ENCODE data around the gene ZCCHC14. TPM values are rescaled to one million over a fixed set of nuclear protein-coding genes. Genes with fewer than 3 reads are reported as not detected.
"Not testable (repeated sequence)": the region's sequence is repeated elsewhere in the genome, so short reads cannot be mapped to it uniquely, and the experiment has no call there.

Gene ZCCHC14
- total RNA-seq, 1 donor from 2014 or later = 20.1 TPM

GRCh38 chr16:87525352-87525751 is 32.5 kb upstream of the ZCCHC14 start:
- no peak for DNase-seq (ENCODE audit: extremely low read depth, low read depth, low spot score)

DNA sequence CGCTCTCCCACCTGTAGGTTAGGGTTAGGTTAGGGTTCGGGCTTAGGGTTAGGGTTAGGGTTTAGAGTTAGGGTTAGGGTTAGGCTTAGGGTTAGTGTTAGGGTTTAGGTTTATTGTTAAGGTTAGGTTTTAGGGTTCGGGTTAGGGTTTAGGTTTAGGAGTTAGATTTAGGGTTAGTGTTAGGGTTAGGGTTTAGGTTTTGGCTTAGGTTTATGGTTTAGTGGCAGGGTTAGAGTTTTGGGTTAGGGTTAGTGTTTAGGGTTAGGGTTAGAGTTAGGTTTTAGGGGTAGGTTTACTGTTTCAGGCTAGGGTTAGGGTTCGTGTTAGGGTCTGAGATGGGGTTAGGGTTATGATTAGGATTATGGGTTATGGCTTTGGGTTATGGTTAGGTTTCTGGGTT is 31.6 kb upstream of the ZCCHC14 start:
- DNase-seq (ENCODE audit: extremely low read depth, low read depth, low spot score) = no peak

DNA sequence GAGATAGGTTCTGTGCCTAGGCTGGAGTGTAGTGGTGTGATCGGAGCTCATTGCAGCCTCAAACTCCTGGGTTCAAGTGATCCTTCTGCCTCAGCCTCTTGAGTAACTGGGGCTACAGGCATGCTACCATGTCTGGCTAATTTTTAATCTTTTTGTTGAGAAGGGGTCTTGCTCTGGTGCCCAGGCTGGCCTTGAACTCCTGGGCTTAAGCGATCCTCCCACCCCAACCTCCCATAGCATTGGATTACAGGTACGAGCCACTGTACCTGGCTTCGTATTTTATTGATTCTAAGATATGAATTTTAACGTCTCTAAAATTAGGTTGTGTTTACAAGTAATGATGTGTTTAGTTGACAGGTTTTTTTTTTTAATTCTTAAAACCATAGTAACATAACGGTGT is 30.8 kb upstream of the ZCCHC14 start:
- DNase-seq (ENCODE audit: extremely low read depth, low read depth, low spot score) = not testable (repeated sequence)

DNA sequence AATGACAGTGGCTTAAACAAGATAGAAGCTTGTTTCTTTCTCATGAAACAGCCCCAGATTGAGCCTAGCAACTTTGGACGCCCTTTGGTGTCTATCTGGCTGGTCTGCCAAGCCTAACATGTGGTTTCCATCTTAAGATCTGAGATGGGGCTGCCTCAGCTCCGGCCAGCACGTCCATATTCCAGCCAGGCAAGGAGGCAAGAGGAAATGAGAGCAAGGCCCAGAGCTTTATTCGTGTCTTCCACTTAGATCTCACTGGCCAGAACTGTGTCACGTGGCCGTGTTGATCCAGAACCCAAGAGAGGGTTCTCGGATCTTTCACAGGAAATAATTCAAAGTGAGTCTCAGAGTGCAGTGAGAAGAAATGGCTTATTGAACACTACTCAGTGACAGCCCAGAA is 28.9 kb upstream of the ZCCHC14 start:
- not testable (repeated sequence) for DNase-seq (ENCODE audit: extremely low read depth, low read depth, low spot score)

- DNase-seq (ENCODE audit: extremely low read depth, low read depth, low spot score) = not testable (repeated sequence)
Measured at GRCh38 chr16:87519170-87519569, 26.3 kb upstream of the ZCCHC14 start.

DNA sequence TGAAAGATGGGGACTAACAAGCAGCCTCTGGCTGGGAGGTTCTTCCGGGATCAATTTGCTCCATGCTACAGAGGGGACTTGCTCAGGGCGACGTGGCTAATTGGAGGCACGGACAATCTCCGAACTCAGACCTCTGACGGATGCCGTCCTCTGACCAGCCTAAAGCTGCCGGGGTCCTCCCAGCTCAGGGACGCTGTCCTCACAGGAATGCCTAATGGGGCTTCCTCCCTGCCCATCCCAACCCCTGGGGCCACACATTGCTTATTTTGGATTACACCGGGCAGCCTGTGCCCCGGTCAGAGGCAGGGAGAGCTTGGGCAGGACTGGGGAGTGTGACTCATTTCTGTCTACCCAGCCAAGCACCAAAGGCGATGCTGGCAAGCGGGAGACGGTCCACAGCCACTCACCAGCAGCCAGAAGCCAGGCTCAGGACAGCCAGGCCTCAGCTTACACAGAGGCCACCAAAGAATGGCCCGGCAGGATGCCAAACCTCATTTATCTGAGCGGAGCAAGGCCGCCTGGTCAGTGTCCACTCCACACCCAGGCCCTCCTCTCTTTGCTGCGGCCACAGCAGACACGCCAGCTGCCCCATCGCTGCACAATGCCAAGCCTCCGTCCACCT is 25.7 kb upstream of the ZCCHC14 start:
- not testable (repeated sequence) for DNase-seq (ENCODE audit: extremely low read depth, low read depth, low spot score)

DNA sequence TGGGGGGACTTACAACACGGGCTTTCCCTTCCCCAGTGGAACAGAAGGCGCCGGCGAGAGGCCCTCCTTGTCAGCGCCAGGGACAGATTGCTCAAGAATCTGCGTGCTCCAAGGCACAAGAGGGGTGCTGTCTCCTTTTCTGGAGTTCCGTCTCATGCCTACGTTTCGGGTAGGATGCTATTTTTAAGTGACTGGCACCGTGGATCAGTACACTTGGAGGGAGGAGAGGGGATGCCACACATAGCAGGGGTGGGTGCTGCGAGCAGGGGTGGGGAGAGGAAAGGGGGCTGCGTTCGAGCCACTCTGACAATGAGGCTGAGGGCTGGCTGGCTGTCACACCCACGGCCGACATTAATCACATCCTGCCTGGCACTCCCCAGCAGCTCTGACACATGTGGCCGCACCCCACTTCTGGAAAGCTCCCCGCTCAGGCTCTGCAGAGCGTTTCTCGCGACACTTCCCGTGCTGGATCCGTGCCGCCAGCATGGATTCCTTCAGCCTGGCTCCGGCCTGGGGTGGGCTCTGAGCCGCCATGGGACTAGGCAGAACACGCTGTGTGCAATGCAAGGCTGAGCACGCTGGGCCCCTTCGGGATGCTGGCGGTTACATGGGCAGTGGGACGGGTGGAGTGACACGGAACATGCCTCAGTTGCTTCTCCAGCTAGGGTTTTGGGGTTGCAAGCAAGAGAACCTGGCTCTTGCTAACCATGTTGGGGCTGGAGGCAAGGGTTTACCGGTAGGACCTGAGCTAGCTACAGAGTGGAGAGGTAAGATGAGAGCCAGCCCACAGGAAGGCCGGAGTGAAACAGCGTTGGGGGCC is 25.0 kb upstream of the ZCCHC14 start:
- not testable (repeated sequence) for DNase-seq (ENCODE audit: extremely low read depth, low read depth, low spot score)

- DNase-seq (ENCODE audit: extremely low read depth, low read depth, low spot score) = no peak
Measured at GRCh38 chr16:87516361-87516760, 23.5 kb upstream of the ZCCHC14 start.

DNA sequence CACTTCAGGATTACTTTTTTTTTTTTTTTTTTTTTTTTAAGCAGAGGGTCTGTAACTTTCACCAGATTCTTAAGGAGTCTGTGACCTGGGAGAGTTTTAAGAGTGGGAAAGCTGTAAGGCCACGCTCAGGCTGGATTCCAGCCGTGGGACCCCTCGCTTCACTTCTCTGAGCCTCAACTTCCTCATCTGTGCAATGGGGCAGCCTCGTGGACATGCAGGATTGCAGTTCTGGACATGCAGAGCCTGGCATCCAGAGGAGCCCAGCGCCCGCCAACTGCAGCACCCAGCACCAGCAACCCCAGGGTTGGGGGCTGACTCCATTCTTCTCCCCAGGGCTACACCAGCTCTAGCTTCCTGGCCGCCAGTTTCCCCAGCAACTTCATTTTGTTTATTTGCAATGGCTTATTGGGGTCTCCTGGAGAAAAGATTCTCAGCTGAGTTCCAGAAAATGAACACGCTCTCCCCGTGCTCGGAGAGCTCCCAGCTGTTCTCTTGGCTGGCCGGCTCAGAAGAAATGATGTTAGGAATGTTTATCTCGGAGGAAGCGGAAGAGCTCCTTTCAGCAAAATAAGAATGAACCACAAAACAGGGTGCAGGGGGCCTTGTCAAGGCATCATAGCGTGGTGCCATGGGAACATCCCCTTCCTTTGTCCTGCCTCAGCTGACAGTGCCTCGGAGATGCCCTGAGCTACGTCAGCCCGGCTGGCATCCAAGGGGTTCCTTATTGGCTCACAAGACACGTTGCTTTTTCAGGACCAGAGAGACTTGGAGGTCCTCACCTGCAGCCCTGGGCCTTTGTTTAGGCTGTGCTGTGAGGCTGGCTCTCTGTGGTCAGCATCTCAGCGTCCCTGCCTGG is 22.9 kb upstream of the ZCCHC14 start:
- no peak for DNase-seq (ENCODE audit: extremely low read depth, low read depth, low spot score)

- DNase-seq (ENCODE audit: extremely low read depth, low read depth, low spot score) = not testable (repeated sequence)
Measured at GRCh38 chr16:87509778-87510177, 17.0 kb upstream of the ZCCHC14 start.

- DNase-seq (ENCODE audit: extremely low read depth, low read depth, low spot score) = no peak
Measured at GRCh38 chr16:87507351-87508069, 14.7 kb upstream of the ZCCHC14 start.

DNA sequence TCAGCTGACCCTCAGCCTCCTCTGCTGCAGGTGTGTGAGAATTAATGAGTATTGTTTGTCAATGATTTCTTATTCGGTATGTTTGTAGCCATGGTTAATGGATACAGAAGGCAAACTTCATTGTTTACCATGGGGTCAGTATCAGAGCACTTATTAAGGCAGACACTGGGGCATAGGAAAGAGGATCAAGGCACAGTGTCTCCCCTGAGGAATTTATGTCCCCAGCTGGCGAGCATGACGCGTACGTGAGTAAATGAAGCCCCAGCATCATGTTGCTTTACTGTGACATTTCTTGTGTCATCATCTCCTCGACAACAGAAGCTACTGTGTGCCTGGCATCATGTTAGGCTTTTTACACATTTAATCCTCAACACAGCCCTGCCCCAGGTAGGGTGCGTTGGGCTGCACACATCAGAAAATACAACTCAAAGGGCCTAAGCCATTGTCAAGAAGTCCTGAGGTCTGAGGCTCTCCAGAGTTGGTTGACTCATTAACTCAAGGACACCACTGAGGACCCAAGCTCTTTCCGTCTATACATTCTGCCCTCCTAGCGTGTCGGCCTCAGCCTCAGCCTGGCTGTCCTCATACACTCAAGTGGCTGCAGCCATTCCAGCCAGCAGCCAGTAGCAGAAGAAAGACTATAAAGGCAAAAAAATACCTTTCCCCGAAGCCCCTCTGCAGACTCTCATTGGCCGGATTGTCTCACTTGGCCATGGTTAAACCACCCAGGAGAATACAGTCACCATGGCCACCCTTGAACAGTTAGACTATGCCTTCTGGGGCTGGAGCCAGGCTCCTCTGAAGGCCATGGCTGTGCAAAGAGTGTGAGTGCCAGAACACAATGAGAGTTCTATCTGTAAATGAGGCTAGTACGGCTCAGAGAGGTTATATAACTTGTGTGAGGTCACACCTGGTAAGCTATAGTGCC is 13.9 kb upstream of the ZCCHC14 start:
- DNase-seq (ENCODE audit: extremely low read depth, low read depth, low spot score) = no peak

DNA sequence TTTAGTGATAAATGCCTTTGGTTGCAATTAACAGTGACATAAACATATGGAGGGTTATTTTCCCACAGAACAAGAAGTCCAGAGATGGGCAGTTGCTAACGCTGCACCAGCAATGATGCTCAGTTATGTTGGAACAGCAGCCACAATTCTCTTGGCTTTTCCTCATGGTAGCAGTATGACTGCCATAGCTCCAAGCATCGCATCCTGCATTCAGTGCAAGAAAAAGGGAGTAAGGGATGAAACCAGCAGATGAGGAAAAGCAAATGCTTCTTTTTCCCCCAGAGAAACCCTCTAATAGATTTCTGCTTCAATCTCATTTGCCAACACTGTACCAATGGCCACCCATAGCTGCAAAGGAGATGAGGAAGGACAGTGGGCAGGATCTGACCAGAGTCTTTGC is 13.0 kb upstream of the ZCCHC14 start:
- DNase-seq (ENCODE audit: extremely low read depth, low read depth, low spot score) = no peak

DNA sequence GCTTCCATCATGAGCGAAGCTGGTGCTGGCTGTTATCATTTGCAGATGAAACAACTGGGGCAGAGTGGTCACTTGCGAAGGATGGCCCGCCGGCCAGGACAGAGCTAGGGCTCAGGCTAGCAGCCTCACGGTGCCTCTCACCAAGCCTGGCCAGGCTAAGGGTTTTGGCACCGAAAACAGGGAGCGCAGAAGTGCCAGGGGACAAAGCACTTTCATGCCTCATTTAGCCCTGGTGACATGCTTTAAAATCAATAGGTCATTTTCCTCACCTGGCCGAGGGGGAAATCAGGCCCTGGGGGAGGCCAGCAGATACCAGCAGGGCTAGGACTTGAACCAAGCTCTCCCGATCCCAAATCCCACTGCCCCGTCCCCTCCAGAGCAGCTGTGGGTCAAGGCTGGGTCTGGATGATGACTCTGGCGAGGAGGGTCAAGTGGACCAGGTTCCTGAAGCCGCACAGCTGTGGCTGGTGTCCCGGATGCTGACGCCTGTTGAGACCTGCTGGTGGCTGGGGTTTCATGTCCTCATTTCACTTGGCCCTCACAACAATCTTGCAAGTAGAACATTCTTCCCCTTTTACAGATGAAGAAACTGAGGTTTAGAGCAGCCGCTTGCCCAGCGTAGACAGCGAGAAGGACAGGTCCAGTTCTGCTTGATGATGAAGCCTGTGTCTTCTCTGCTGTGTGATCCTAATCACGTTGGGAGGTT is 10.6 kb upstream of the ZCCHC14 start:
- DNase-seq (ENCODE audit: extremely low read depth, low read depth, low spot score) = not testable (repeated sequence)

DNA sequence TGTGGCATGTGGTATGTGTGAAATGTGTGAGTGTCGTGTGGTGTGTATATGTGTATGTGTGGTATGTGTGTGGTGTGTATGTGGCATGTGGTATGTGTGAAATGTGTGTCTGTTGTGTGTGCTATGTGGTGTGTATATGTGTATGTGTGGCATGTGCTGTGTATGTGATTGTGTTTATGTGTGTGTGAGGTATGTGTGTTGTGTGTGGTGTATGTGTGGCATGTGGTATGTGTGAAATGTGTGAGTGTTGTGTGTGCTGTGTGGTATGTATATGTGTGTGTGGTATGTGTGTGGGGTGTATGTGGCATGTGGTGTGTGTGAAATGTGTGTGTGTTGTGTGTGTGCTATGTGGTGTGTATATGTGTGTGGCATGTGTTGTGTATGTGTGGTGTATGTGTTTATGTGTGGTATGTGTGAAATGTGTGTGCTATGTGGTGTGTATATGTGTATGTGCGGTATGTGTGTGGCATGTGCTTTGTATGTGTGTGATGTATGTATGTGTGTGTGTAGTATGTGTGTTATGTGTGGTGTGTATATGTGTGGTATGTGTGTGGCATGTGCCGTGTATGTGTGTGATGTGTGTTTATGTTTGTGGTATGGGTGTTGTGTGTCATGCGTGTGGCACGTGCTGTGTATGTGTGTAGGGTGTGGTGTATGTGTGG is 9.6 kb upstream of the ZCCHC14 start:
- no peak for DNase-seq (ENCODE audit: extremely low read depth, low read depth, low spot score)

- DNase-seq (ENCODE audit: extremely low read depth, low read depth, low spot score) = no peak
Measured at GRCh38 chr16:87501117-87501516, 8.3 kb upstream of the ZCCHC14 start.

DNA sequence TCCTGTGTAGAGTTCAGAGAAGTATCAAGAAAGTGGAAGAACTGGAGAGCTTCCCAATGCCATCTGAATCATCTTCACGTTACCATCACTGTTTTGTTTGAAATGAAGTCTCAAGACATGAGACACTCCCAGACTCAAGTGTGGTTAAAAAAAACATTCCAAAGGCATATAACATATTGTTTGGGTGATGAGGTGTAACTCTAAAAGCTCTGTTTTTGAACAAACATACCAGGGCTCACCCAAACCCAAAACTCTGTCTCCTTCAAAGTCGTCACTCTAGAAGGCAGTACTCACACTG is 6.3 kb upstream of the ZCCHC14 start:
- no peak for DNase-seq (ENCODE audit: extremely low read depth, low read depth, low spot score)

GRCh38 chr16:87498324-87499188 is 5.7 kb upstream of the ZCCHC14 start:
- no peak for DNase-seq (ENCODE audit: extremely low read depth, low read depth, low spot score)
